Measurements from ENCODE around the gene BCAS3. TPM values are rescaled to one million over a fixed set of nuclear protein-coding genes. Genes with fewer than 3 reads are reported as not detected.

BCAS3 gene
- polyA plus RNA-seq, 1 donor from 2014 or later = 21.6 TPM

- H4K20me1 ChIP-seq (ENCODE audit: insufficient read depth) = no peaks in the 10 kb centered on the region
- no peak overlapping the region for H3K4me3 ChIP-seq (ENCODE audit: low read length)
- TF ChIP-seq RAD21 (conservative IDR thresholded peaks at IDR 0.05) = no peak
- TF ChIP-seq EZH2 (IDR thresholded peaks at IDR 0.05; ENCODE audit: borderline replicate concordance, insufficient read depth, low read length, poor library complexity, severe bottlenecking) = no peak
- no peak for TF ChIP-seq CTCF (IDR thresholded peaks at IDR 0.05; ENCODE audit: poor library complexity, severe bottlenecking)
- no peak for TF ChIP-seq MXI1 (conservative IDR thresholded peaks at IDR 0.05; ENCODE audit: poor library complexity, severe bottlenecking)
- no peaks in the 10 kb centered on the region for H3K79me2 ChIP-seq (replicated peaks; ENCODE audit: insufficient read depth, low read length)
- H3K36me3 ChIP-seq (ENCODE audit: insufficient read depth, low read length) = no peaks in the 10 kb centered on the region
- H3F3A ChIP-seq (ENCODE audit: insufficient read depth, low read length, poor library complexity, severe bottlenecking) = no peaks in the 10 kb centered on the region
- H3K9ac ChIP-seq (ENCODE audit: low read length) = no peak overlapping the region
- no peak overlapping the region for H2AFZ ChIP-seq (ENCODE audit: low read depth, low read length)
- no peak overlapping the region for H3K4me2 ChIP-seq (ENCODE audit: low read length)
- H3K9me3 ChIP-seq (ENCODE audit: low read length) = no peaks in the 10 kb centered on the region
- H3K27me3 ChIP-seq (ENCODE audit: insufficient read depth, low read depth, low read length) = no peaks in the 10 kb centered on the region
- no peak overlapping the region for H3K27ac ChIP-seq (ENCODE audit: low read length)
- no peaks in the 10 kb centered on the region for H3K9me2 ChIP-seq (ENCODE audit: insufficient read depth, low read length)
These were observed 395.5 kb downstream of the BCAS3 start for GRCh38 chr17:61073131-61073530.

GRCh38 chr17:61073799-61074513 lies 396.3 kb downstream of the BCAS3 start:
- H3K9ac ChIP-seq (ENCODE audit: low read length) = no peak overlapping the region
- no peaks in the 10 kb centered on the region for H3K79me2 ChIP-seq (replicated peaks; ENCODE audit: insufficient read depth, low read length)
- no peak overlapping the region for H3K4me2 ChIP-seq (ENCODE audit: low read length)
- H3K27ac ChIP-seq (ENCODE audit: low read length) = no peak overlapping the region
- no peaks in the 10 kb centered on the region for H3K36me3 ChIP-seq (ENCODE audit: insufficient read depth, low read length)
- no peak overlapping the region for H3K4me3 ChIP-seq (ENCODE audit: low read length)
- no peak for TF ChIP-seq RAD21 (conservative IDR thresholded peaks at IDR 0.05)
- no peak for TF ChIP-seq REST (IDR thresholded peaks at IDR 0.05; ENCODE audit: borderline replicate concordance)
- no peaks in the 10 kb centered on the region for H3K9me2 ChIP-seq (ENCODE audit: insufficient read depth, low read length)
- no peak overlapping the region for H2AFZ ChIP-seq (ENCODE audit: low read depth, low read length)
- no peaks in the 10 kb centered on the region for H4K20me1 ChIP-seq (ENCODE audit: insufficient read depth)
- no peaks in the 10 kb centered on the region for H3F3A ChIP-seq (ENCODE audit: insufficient read depth, low read length, poor library complexity, severe bottlenecking)
- H3K27me3 ChIP-seq (ENCODE audit: insufficient read depth, low read depth, low read length) = no peaks in the 10 kb centered on the region
- H3K9me3 ChIP-seq (ENCODE audit: low read length) = no peaks in the 10 kb centered on the region

DNA sequence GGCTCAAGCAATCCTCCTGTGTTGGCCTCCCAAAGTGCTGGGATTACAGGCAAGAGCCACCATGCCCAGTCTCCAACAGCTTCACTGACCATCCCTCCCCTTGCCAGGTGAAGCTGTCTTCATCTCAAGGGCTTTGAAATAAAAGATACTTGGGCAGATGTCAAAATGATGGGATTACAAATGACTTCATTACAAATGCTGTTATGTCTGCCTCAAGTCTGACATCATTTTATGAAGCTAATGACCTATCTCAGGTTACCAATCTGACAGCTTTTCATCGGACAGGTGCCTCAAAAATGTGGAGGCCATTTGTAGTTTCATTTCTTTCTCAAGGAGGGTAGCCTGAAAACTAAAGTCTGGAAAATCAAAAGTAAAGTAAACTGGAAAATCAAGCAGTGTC lies 398.3 kb downstream of the BCAS3 start:
- Histone ChIP-seq H3K9ac (ENCODE audit: low read length) (no peak overlapping the region), H3F3A (ENCODE audit: insufficient read depth, low read length, poor library complexity, severe bottlenecking) (no peaks in the 10 kb centered on the region), H3K27ac (ENCODE audit: low read length) (no peak overlapping the region), H3K27me3 (ENCODE audit: insufficient read depth, low read depth, low read length) (no peaks in the 10 kb centered on the region), H4K20me1 (ENCODE audit: insufficient read depth) (no peaks in the 10 kb centered on the region), H3K36me3 (ENCODE audit: insufficient read depth, low read length) (no peaks in the 10 kb centered on the region), H2AFZ (ENCODE audit: low read depth, low read length) (no peak overlapping the region), H3K79me2 (replicated peaks; ENCODE audit: insufficient read depth, low read length) (no peaks in the 10 kb centered on the region), H3K9me2 (ENCODE audit: insufficient read depth, low read length) (no peaks in the 10 kb centered on the region), H3K4me3 (ENCODE audit: low read length) (no peak overlapping the region), H3K9me3 (ENCODE audit: low read length) (no peaks in the 10 kb centered on the region), H3K4me2 (ENCODE audit: low read length) (no peak overlapping the region)
- no peak for TF ChIP-seq EZH2 (IDR thresholded peaks at IDR 0.05; ENCODE audit: borderline replicate concordance, insufficient read depth, low read length, poor library complexity, severe bottlenecking)
- no peak for TF ChIP-seq MXI1 (conservative IDR thresholded peaks at IDR 0.05; ENCODE audit: poor library complexity, severe bottlenecking)
- TF ChIP-seq TAF1 (IDR thresholded peaks at IDR 0.05; ENCODE audit: low read depth) = no peak
- TF ChIP-seq POLR2AphosphoS5 (IDR thresholded peaks at IDR 0.05) = no peak
- TF ChIP-seq CTCF (IDR thresholded peaks at IDR 0.05; ENCODE audit: poor library complexity, severe bottlenecking) = no peak
- TF ChIP-seq SMC3 (conservative IDR thresholded peaks at IDR 0.05; ENCODE audit: poor library complexity) = no peak
- TF ChIP-seq EP300 (conservative IDR thresholded peaks at IDR 0.05; ENCODE audit: poor library complexity, severe bottlenecking) = no peak
- no peak for TF ChIP-seq REST (IDR thresholded peaks at IDR 0.05; ENCODE audit: borderline replicate concordance)
- no peak for TF ChIP-seq RAD21 (conservative IDR thresholded peaks at IDR 0.05)
